GM18505 (cell line): ENCODE results near the gene TMIGD2.
"Not testable (repeated sequence)": the region's sequence is repeated elsewhere in the genome, so short reads cannot be mapped to it uniquely, and the experiment has no call there.

ENCODE experiments used
- ATAC-seq: cut with Tn5 transposase; IDR thresholded peaks from one replicate; pipeline ENCODE4 v1.9.1; 2021; ENCODE audit not compliant: unreplicated experiment
- POLR2A ChIP-seq: IDR thresholded peaks from 4 replicates; pipeline ENCODE4 v1.6.1; 2011; ENCODE audit warnings: borderline replicate concordance; ENCODE audit not compliant: insufficient read depth, insufficient read length; ENCODE audit errors: extremely low read depth

TMIGD2 gene

GRCh38 chr19:4302243-4302640, at the start of gene TMIGD2:
TSS of gene TMIGD2 (minus strand) at chr19:4302389. CDS start at chr19:4302385, 4 bp downstream.
- no peak for ATAC-seq
- no peak for TF ChIP-seq POLR2A

DNA sequence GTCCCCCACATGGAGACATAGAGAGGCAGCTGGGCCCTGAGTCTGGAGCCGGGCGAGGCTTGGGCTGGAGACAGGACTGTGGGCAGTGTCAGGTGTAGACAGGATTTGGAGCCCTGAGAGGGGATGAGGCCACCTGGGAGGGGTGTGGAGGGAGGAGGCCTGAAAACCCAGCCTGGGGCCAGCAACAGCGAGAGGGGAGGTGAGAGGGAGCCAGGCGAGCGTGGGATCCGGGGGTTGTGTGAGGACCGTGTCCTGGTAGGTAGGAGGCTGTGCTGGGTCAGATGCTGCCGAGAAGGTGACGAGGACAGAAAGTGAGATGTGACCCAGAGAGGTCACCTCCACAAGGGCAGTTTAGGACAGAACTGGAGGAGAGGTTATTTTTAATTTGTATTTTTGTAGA, 48.5 kb upstream of the TMIGD2 start:
- TF ChIP-seq POLR2A, result no peak
- ATAC-seq, result no peak

- no peak for ATAC-seq
- TF ChIP-seq POLR2A, result no peak
These were observed 47.9 kb upstream of the TMIGD2 start for GRCh38 chr19:4350111-4350510.

DNA sequence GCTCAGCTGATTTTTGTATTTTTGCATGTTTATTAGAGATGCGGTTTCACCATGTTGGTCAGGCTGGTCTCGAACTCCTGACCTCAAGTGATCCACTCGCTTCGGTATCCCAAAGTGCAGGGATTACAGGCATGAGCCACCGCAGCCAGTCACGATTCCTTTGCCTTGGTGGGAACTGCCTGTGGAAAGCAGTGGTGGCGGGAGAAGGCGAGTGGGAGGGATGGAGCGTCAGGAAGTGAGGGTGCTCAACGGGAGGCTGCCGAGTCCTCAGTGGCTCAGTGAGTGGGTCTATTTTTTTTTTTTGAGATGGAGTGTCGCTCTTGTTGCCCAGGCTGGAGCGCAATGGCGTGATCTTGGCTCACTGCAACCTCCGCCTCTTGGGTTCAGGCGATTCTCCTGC, 47.0 kb upstream of the TMIGD2 start:
- not testable (repeated sequence) for ATAC-seq

DNA sequence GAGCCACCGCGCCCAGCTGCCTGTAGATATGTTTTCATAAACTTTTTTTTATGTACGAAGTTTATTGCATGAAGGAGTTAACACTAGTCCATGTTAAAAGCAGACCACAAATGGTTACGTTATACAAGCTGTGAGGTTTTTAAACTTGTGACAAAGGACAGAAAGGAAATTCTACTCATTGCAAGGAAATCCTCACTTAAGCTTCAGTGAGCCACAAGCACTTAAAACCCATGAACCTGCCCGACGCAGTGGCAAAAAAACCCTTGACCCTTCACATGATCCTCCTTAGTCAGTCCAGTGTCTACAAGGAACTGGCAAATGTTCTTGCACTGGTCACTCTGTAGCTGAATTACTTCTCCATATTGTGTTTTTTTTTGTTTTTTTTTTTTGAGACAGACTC, 45.3 kb upstream of the TMIGD2 start:
- TF ChIP-seq POLR2A, result no peak
- ATAC-seq, result no peak

DNA sequence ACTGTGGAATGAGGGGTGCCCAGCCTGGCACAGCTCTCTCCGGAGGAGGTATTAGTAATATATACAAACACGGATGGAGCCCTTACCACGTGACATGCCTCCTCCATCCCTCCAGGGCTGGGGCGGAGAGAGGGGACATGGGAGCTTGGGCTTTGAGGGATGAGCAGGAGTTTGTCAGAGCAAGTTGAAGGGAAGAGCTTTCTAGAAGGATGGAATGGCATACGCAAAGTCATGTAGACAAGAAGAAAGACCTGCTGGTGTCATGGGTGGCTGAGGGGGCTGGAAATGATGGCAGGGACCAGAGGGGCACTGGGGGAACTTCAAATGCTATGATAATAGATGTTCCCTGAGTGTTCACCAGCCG, 43.8 kb upstream of the TMIGD2 start:
- TF ChIP-seq POLR2A, result no peak
- no peak for ATAC-seq

DNA sequence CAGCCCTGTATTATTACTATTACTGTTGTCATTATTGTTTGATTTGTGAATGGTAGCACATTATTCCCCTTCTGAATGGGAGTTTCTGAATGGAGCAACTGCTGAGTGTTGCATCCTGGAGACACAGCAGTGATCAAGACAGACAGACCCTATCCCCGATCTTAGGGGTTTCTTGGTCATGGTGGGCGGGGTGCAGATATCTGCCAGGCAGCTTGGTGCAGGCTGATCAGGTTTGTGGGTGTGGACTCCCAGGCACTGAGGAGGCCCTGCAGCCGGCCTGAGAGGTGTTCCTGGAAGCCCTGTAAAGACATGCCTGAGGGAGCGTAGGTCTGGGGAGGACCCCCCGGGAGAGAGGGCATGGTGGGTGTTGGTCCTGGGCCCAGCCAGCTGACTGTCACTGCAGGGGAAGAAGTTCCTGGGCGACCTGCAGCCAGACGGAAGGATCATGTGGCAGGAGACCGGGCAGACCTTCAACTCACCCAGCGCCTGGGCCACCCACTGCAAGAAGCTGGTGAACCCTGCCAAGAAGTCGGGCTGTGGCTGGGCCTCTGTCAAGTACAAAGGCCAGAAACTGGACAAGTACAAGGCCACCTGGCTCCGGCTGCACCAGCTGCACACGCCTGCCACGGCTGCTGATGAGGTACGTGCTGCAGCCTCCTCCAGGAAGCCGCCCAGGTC, 43.3 kb upstream of the TMIGD2 start:
- no peak for ATAC-seq
- no peak for TF ChIP-seq POLR2A

DNA sequence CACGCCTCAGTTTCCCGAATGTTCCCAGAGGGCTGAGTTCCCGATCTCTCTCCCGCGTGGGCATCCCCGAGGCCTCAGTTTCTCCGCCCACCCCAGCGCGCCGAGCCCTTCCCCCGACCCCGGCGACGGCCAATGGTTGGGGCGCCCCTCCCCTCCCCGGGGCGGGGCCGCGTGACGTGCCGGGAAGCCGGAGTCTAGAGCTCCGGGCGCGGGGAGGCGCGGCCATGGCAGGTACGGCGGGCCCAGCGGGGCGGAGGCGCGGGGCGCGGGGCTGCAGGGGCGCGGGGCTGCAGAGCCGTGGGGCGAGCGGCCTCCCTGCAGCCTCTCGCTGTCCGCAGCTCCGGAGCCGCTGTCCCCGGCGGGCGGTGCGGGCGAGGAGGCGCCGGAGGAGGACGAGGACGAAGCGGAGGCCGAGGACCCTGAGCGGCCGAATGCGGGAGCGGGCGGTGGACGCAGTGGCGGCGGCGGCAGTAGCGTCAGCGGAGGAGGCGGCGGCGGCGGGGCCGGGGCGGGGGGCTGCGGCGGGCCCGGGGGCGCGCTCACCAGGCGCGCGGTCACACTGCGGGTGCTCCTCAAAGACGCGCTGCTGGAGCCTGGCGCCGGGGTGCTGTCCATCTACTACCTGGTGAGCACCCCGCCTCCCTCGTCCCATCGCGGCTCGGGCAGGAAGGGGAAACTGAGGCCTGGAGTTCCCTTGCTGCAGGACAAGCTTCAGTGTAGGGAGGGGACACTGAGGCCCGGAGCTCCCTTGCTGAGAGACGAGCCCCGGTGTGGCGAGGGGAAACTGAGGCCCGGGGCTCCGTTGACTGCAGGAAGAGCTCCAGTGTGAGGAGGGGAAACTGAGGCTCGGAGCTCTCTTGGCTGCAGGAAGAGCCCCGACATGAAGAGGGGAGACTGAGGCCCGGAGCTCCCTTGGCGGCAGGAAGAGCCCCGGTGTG, 41.5 kb upstream of the TMIGD2 start, which contains the start of gene MPND:
MPND (plus strand) TSS at position 193 of the 938 bp plus-strand sequence; CDS start at position 225, 32 bp downstream.
- TF ChIP-seq POLR2A, result no peak
- ATAC-seq, result peak; percentile 50

- peak; percentile 75 for ATAC-seq
- TF ChIP-seq POLR2A, result peak; percentile 89
These were observed 40.6 kb upstream of the TMIGD2 start for GRCh38 chr19:4342615-4343369.

GRCh38 chr19:4342314-4342614, 40.1 kb upstream of the TMIGD2 start:
- ATAC-seq, result no peak
- no peak for TF ChIP-seq POLR2A

- peak; percentile 50 for TF ChIP-seq POLR2A
- ATAC-seq, result no peak
These were observed 36.5 kb upstream of the TMIGD2 start, which contains the start of gene STAP2 for GRCh38 chr19:4338441-4339355. TSS of gene STAP2 (minus strand) at chr19:4338827. CDS start at chr19:4338753, 74 bp downstream.

- no peak for TF ChIP-seq POLR2A
- no peak for ATAC-seq
These were observed 35.8 kb upstream of the TMIGD2 start for GRCh38 chr19:4337906-4338440.
